ENCODE measurements around the gene SSBP2.

Gene SSBP2

DNA sequence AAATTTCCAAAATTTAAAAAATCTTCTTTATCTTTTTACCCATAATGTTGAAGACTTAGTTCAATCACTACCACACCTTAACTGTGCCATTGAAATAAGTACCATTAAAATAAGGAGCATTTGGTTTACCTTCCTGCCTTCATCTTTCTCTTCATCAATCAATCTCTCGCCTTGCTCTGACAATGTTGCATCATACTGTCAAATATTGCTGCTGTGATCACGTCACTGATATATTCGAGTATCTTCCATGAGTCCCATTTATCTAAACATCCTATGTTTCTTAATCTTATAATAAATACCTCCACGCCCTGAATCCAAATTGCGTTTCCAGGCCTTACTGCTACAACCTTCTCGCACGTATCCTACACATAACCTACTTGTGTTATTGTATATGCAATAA, 201.8 kb downstream of the SSBP2 start:
- Histone ChIP-seq H3K27ac (ENCODE audit: low read length) (no peak overlapping the region), H3K36me3 (ENCODE audit: insufficient read depth, low read depth, low read length) (no peaks in the 10 kb centered on the region), H3K9ac (ENCODE audit: low read depth, low read length) (no peak overlapping the region), H3K27me3 (ENCODE audit: insufficient read depth, low read length) (no peaks in the 10 kb centered on the region), H3K4me3 (ENCODE audit: low read length) (no peak overlapping the region), H3K4me1 (ENCODE audit: insufficient read depth, low read length) (peaks cover 3% of the 10 kb centered on the region; the same call in 1 of the 2 replicates), H3K9me3 (ENCODE audit: insufficient read depth, low read depth, low read length) (no peaks in the 10 kb centered on the region)

DNA sequence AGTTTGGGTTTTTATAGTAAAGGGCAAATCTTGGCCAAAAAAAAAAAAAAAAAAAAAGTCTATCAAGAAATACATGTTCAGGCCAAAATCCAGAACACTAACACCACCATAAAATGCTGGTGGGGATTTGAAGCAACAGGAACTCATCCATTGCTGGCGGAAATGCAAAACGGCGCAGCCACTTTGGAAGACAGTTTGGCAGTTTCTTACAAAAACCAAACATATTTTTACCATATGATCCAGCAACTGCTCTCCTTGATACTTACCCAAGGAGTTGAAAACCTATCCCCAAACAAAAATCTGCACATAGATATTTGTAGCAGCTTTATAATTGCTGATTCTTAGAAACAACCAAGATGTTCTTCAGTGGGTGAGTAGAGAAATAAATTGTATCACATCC, 203.9 kb downstream of the SSBP2 start:
- Histone ChIP-seq H3K9me3 (ENCODE audit: insufficient read depth, low read depth, low read length) (no peaks in the 10 kb centered on the region), H3K36me3 (ENCODE audit: insufficient read depth, low read depth, low read length) (no peaks in the 10 kb centered on the region), H3K4me1 (ENCODE audit: insufficient read depth, low read length) (no peaks in the 10 kb centered on the region), H3K9ac (ENCODE audit: low read depth, low read length) (no peak overlapping the region), H3K4me3 (ENCODE audit: low read length) (no peak overlapping the region), H3K27ac (ENCODE audit: low read length) (no peak overlapping the region), H3K27me3 (ENCODE audit: insufficient read depth, low read length) (no peaks in the 10 kb centered on the region)

DNA sequence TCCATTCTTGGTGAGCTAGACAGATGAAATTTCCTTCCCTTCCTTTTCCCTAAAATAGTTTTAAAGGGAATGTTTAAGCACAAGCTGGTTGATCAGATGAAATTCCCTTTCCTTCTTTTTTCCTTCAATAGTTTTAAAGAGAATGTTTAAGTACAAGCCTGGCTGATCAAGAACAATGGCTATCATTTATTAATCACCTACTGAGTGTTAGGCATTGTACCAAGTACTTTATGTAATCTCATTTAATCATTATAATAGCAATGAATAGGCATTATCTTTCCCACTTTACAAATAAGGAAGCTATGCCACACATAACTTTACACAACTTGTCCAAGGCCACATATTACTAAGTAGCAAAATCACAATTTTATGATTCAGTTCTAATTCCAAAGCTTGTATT, 205.0 kb downstream of the SSBP2 start:
- H3K4me1 ChIP-seq (ENCODE audit: insufficient read depth, low read length): no peaks in the 10 kb centered on the region
- no peak overlapping the region for H3K4me3 ChIP-seq (ENCODE audit: low read length)
- no peaks in the 10 kb centered on the region for H3K27me3 ChIP-seq (ENCODE audit: insufficient read depth, low read length)
- no peak overlapping the region for H3K27ac ChIP-seq (ENCODE audit: low read length)
- no peak overlapping the region for H3K9ac ChIP-seq (ENCODE audit: low read depth, low read length)
- H3K9me3 ChIP-seq (ENCODE audit: insufficient read depth, low read depth, low read length): no peaks in the 10 kb centered on the region
- H3K36me3 ChIP-seq (ENCODE audit: insufficient read depth, low read depth, low read length): no peaks in the 10 kb centered on the region

DNA sequence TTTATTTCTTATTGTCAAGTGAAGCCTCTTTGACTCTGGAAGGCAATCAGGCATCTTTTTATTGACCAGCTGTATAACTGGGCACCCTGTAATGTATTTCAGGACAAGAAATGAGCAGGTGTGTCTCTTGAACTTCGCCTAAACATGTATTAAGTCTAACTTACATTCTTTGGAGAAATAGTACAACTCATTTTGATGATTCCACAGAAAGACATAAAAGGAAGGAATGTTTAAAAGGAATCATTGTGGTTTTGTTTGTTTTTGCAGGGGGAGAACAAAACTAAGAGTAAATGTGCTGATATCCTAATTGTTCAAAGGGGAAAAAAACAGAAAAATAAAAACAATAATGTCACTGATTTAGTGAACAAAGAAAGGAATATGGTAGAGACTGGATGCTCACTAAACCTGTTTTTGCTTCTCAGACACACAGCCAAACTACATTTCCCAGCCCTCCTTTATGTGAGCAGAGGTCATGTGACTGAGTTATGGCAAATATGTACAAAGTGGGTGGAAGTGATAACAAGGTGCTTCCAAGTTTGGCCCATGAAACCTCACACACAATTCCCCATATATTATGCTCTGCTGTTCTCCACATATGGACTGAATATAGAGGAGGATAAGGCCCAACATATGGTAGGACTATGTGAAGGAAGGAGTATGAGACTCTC, 206.4 kb downstream of the SSBP2 start:
- no peak overlapping the region for H3K27ac ChIP-seq (ENCODE audit: low read length)
- H3K36me3 ChIP-seq (ENCODE audit: insufficient read depth, low read depth, low read length): no peaks in the 10 kb centered on the region
- H3K4me1 ChIP-seq (ENCODE audit: insufficient read depth, low read length): no peaks in the 10 kb centered on the region
- no peak overlapping the region for H3K4me3 ChIP-seq (ENCODE audit: low read length)
- no peaks in the 10 kb centered on the region for H3K9me3 ChIP-seq (ENCODE audit: insufficient read depth, low read depth, low read length)
- no peaks in the 10 kb centered on the region for H3K27me3 ChIP-seq (ENCODE audit: insufficient read depth, low read length)
- H3K9ac ChIP-seq (ENCODE audit: low read depth, low read length): no peak overlapping the region

DNA sequence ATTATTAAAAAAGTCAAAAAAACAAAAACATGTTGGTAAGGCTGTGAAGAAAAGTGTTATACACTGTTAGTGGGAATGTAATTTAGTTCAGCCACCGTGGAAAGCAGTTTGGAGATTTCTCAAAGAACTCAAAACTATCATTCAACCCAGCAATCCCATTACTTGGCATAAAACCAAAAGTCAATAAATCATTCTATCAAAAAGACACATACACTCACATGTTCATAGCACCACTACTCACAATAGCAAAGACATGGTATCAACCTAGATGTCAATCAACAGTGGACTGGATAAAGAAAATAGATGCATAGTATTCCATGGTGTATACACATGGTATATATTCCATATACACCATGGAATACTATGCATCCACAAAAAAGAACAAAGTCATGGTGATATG, 208.7 kb downstream of the SSBP2 start:
- H3K36me3 ChIP-seq (ENCODE audit: insufficient read depth, low read depth, low read length): no peaks in the 10 kb centered on the region
- no peak overlapping the region for H3K27ac ChIP-seq (ENCODE audit: low read length)
- H3K4me1 ChIP-seq (ENCODE audit: insufficient read depth, low read length): no peaks in the 10 kb centered on the region
- H3K4me3 ChIP-seq (ENCODE audit: low read length): no peak overlapping the region
- no peaks in the 10 kb centered on the region for H3K9me3 ChIP-seq (ENCODE audit: insufficient read depth, low read depth, low read length)
- H3K9ac ChIP-seq (ENCODE audit: low read depth, low read length): no peak overlapping the region
- no peaks in the 10 kb centered on the region for H3K27me3 ChIP-seq (ENCODE audit: insufficient read depth, low read length)

DNA sequence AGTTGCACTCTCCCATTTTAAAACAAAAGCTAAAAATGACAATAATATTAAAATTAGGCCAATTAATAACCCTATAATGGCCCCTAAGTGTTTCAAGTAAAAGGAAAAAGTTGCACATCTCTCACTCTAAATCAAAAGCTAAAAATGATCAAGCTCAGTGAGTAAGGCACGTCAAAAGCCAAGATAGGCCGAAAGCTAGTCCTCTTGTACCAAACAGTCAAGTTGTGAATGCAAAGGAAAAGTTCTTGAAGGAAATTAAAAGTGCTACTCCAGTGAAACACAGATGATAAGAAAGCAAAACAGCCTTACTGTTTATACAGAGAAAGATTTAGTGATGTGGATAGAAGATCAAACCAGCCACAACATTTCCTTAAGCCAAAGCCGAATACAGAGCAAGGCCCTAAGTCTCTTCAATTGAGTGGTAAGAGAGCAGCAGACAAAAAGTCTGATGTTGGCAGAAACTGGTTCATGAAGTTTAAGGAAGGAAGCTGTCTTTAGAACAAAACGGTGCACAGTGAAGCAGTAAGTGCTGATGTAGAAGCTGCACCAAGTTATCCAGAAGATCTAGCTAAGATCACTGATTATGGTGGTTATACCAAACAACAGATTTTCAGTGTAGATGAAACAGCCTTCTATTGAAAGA, 212.9 kb downstream of the SSBP2 start:
- no peaks in the 10 kb centered on the region for H3K27me3 ChIP-seq (ENCODE audit: insufficient read depth, low read length)
- H3K4me1 ChIP-seq (ENCODE audit: insufficient read depth, low read length): no peaks in the 10 kb centered on the region
- H3K4me3 ChIP-seq (ENCODE audit: low read length): no peak overlapping the region
- H3K9ac ChIP-seq (ENCODE audit: low read depth, low read length): no peak overlapping the region
- no peaks in the 10 kb centered on the region for H3K36me3 ChIP-seq (ENCODE audit: insufficient read depth, low read depth, low read length)
- no peak overlapping the region for H3K27ac ChIP-seq (ENCODE audit: low read length)
- no peaks in the 10 kb centered on the region for H3K9me3 ChIP-seq (ENCODE audit: insufficient read depth, low read depth, low read length)

DNA sequence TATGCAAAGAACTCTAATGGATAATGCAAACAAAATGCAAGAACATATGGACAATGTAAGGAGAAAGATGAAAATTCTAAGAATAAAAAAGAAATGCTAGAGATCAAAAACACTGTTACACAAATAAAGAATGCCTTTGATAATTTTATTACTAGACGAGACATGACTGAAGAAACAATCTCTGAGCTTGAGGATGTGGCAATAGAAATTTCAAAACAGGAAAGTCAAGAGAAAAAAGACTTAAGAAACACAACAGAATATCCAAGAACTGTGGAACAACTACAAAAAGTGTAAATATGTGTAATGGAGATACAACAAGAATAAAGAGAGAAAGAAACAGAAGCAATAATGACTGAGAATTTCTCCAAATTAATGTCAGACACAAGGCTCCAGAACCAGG, 216.5 kb downstream of the SSBP2 start:
- H3K27ac ChIP-seq (ENCODE audit: low read length): no peak overlapping the region

DNA sequence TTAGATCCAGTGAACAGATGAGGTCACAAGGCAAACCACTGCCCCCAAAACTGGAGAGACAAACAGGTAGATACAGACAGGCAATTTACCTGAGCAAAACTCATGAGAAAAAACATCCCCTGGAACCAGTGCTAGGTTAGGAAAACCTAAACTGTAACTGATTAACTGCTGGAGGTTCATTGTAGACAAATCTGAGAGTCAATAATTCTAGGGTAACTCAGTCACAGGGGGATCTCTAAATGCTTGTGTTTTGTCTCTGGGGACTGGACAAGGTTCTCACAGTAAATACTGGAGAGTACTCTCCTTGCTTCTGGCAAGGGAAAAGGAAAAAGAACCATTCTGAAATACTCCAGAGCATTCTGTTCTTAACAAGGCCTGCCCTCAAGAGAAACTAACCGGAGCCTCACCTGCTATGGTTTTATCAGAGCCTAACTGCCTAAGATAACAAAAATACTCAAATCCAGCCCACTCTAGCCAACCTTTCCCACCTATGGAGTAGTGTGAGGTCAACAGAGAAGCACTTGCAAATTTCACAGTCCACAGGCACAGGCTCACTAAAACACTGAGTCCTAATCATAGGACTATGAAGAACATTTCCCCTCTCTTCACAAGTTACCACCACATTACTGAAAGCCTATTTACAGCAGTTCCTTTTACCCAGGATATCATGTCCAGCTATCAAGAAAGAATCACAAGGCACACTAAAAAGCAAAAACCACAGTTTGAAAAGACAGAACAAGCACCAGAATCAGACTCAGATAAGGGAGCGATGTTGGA, 217.1 kb downstream of the SSBP2 start:
- no peak overlapping the region for H3K27ac ChIP-seq (ENCODE audit: low read length)
- H3K4me1 ChIP-seq (ENCODE audit: insufficient read depth, low read length): no peaks in the 10 kb centered on the region
- no peaks in the 10 kb centered on the region for H3K27me3 ChIP-seq (ENCODE audit: insufficient read depth, low read length)
- no peaks in the 10 kb centered on the region for H3K36me3 ChIP-seq (ENCODE audit: insufficient read depth, low read depth, low read length)
- H3K4me3 ChIP-seq (ENCODE audit: low read length): no peak overlapping the region
- H3K9ac ChIP-seq (ENCODE audit: low read depth, low read length): no peak overlapping the region
- H3K9me3 ChIP-seq (ENCODE audit: insufficient read depth, low read depth, low read length): no peaks in the 10 kb centered on the region

More for the DNA sequence above, 216.5 kb downstream of the SSBP2 start:
- no peaks in the 10 kb centered on the region for H3K27me3 ChIP-seq (ENCODE audit: insufficient read depth, low read length)
- H3K4me1 ChIP-seq (ENCODE audit: insufficient read depth, low read length): no peaks in the 10 kb centered on the region
- no peaks in the 10 kb centered on the region for H3K9me3 ChIP-seq (ENCODE audit: insufficient read depth, low read depth, low read length)
- H3K4me3 ChIP-seq (ENCODE audit: low read length): no peak overlapping the region
- H3K9ac ChIP-seq (ENCODE audit: low read depth, low read length): no peak overlapping the region
- H3K36me3 ChIP-seq (ENCODE audit: insufficient read depth, low read depth, low read length): no peaks in the 10 kb centered on the region

DNA sequence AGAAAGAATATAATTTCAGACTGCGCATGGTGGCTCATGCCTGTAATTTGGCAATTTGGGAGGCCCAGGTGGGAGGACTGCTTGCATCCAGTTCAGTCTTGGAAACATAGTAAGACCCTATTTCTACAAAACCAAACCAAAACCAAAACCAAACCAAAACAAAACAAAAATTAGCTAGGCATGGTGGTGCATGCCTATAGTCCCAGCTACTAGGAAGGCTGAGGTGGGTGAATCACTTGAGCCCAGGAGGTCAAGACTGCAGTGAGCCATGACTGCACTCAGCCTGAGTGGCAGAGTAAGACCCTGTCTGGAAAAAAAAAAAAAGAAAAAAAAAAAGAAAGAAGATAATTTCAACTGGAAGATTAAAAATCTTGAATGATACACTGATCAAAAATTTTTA, 220.0 kb downstream of the SSBP2 start:
- no peak overlapping the region for H3K9ac ChIP-seq (ENCODE audit: low read depth, low read length)
- no peak overlapping the region for H3K27ac ChIP-seq (ENCODE audit: low read length)
- H3K4me3 ChIP-seq (ENCODE audit: low read length): no peak overlapping the region
- H3K4me1 ChIP-seq (ENCODE audit: insufficient read depth, low read length): no peaks in the 10 kb centered on the region
- H3K27me3 ChIP-seq (ENCODE audit: insufficient read depth, low read length): no peaks in the 10 kb centered on the region
- no peaks in the 10 kb centered on the region for H3K36me3 ChIP-seq (ENCODE audit: insufficient read depth, low read depth, low read length)
- H3K9me3 ChIP-seq (ENCODE audit: insufficient read depth, low read depth, low read length): no peaks in the 10 kb centered on the region

DNA sequence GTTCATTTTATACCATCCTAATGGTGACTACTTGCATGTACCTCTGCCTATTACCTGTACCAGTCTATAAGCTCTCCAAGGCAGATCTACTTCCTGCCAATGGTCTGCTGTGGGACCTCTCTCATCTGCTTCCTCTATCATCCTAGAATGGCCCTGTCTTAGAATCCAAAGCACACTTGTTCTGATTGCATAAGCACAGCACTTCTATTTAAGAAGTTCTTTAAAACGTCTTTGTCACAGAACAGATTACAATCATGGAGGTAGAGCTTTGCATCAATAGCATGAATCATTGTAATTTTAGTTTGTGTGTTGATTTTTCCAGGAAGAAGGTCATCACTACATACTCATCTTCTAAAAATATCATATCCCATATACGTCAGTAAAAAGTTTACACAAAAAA, 225.2 kb downstream of the SSBP2 start:
- Histone ChIP-seq H3K36me3 (ENCODE audit: insufficient read depth, low read depth, low read length) (no peaks in the 10 kb centered on the region), H3K9me3 (ENCODE audit: insufficient read depth, low read depth, low read length) (no peaks in the 10 kb centered on the region), H3K9ac (ENCODE audit: low read depth, low read length) (no peak overlapping the region), H3K27me3 (ENCODE audit: insufficient read depth, low read length) (no peaks in the 10 kb centered on the region), H3K27ac (ENCODE audit: low read length) (no peak overlapping the region), H3K4me1 (ENCODE audit: insufficient read depth, low read length) (peaks cover 4% of the 10 kb centered on the region; the same call in 1 of the 2 replicates), H3K4me3 (ENCODE audit: low read length) (no peak overlapping the region)

DNA sequence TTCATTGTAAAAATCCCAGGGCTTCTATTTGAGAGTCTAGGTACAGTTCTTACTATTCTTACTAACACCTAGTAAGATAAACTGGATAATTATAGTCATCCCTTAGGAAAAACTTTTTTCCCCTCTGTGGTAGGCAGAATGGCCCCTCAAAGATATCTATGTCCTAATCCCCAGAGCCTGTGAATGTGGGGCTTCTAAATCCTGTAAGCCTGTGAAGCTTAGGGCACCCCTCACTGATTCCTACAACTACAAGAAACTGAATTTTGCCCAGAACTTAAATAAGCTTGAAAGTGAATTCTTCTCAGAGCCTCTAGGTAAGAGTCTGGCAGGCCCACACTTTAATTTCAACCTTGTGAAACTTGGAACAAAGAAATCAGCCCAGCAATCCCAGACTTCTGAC, 226.9 kb downstream of the SSBP2 start:
- H3K9me3 ChIP-seq (ENCODE audit: insufficient read depth, low read depth, low read length): no peaks in the 10 kb centered on the region
- H3K27me3 ChIP-seq (ENCODE audit: insufficient read depth, low read length): no peaks in the 10 kb centered on the region
- H3K4me1 ChIP-seq (ENCODE audit: insufficient read depth, low read length): peaks cover 4% of the 10 kb centered on the region; the same call in 1 of the 2 replicates
- H3K27ac ChIP-seq (ENCODE audit: low read length): no peak overlapping the region
- H3K4me3 ChIP-seq (ENCODE audit: low read length): no peak overlapping the region
- no peaks in the 10 kb centered on the region for H3K36me3 ChIP-seq (ENCODE audit: insufficient read depth, low read depth, low read length)
- no peak overlapping the region for H3K9ac ChIP-seq (ENCODE audit: low read depth, low read length)

DNA sequence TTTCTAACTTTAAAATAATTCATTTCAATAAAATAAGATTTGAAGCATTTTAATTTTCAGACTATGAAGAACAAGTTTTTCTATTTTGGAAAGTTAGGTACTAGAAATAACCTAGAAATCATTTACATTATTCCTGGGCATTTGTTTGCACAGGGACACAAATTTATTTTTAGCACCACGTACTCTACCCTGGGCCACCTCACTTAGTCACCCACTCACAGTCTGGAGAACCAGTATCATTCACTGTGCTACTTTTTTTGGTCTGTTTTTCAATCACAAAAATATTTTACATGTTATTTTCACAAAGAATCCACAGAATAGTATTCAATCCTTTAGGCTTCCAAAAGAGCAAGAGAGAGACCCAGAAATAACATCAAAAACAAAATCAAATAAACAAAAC, 228.3 kb downstream of the SSBP2 start:
- no peak overlapping the region; the same call in 1 of the 2 replicates for H3K4me3 ChIP-seq (ENCODE audit: low read length)
- no peaks in the 10 kb centered on the region for H3K27me3 ChIP-seq (ENCODE audit: insufficient read depth, low read length)
- H3K9me3 ChIP-seq (ENCODE audit: insufficient read depth, low read depth, low read length): no peaks in the 10 kb centered on the region
- peaks cover 4% of the 10 kb centered on the region; the same call in 1 of the 2 replicates for H3K4me1 ChIP-seq (ENCODE audit: insufficient read depth, low read length)
- no peaks in the 10 kb centered on the region for H3K36me3 ChIP-seq (ENCODE audit: insufficient read depth, low read depth, low read length)
- no peak overlapping the region for H3K27ac ChIP-seq (ENCODE audit: low read length)
- no peak overlapping the region for H3K9ac ChIP-seq (ENCODE audit: low read depth, low read length)
